PC-3 (cell line): Measurements from ENCODE around the gene STX8. TPM values are rescaled to one million over a fixed set of nuclear protein-coding genes. Genes with fewer than 3 reads are reported as not detected.

Experiments
- ATAC-seq: fragments of 200-7000 bp; cut with Tn5 transposase; 2 replicates; pipeline ENCODE4 v1.9.1; 2020; ENCODE audit warnings: mild to moderate bottlenecking, moderate library complexity
- BruUV-seq: library from RNA; stranded (reverse); fragments of 400-500 nt; replicated peaks from 2 replicates; lab custom pipeline; 2021; lab: Mats Ljungman, UMichigan
- CTCF ChIA-PET: fragments of 300-600 bp; sonication (Branson Sonifier 250); formaldehyde crosslinking; loops from one replicate; lab custom pipeline; 2022; ENCODE audit warnings: antibody characterized with exemption; lab: Charles Lee
- POLR2A ChIA-PET: fragments of 300-600 bp; sonication (Branson Sonifier 250); formaldehyde crosslinking; loops from one replicate; lab custom pipeline; 2022; ENCODE audit warnings: antibody characterized with exemption; ENCODE audit not compliant: unreplicated experiment; lab: Charles Lee
- DNase-seq: peaks from one replicate; pipeline ENCODE4 v3.0.0-alpha.2; 2015
- H2AFZ ChIP-seq: fragments of 300-600 bp; sonication (generic); 2 replicates; pipeline ENCODE4 v1.6.0; 2016; ENCODE audit warnings: antibody characterized with exemption, low read length
- H3F3A ChIP-seq: fragments of 300-600 bp; sonication (generic); one replicate; pipeline ENCODE4 v1.6.0; 2017; ENCODE audit warnings: antibody characterized with exemption, low read length, control low read depth, mild to moderate bottlenecking; ENCODE audit not compliant: unreplicated experiment
- H3K27ac ChIP-seq: fragments of 300-600 bp; sonication (generic); 2 replicates; pipeline ENCODE4 v1.5.1; 2016; ENCODE audit warnings: mild to moderate bottlenecking, low read length
- H3K27me3 ChIP-seq: fragments of 300-600 bp; sonication (generic); 2 replicates; pipeline ENCODE4 v1.6.1; 2016; ENCODE audit warnings: low read length, mixed read lengths
- H3K36me3 ChIP-seq: fragments of 300-600 bp; sonication (generic); 2 replicates; pipeline ENCODE4 v1.6.1; 2016; ENCODE audit warnings: low read depth, mixed run types, low read length, mixed read lengths
- H3K4me1 ChIP-seq: fragments of 300-600 bp; sonication (generic); 2 replicates; pipeline ENCODE4 v1.5.1; 2016; ENCODE audit warnings: low read length; ENCODE audit not compliant: insufficient read depth
- H3K4me2 ChIP-seq: fragments of 300-600 bp; sonication (generic); 2 replicates; pipeline ENCODE4 v1.6.0; 2016; ENCODE audit warnings: low read length
- H3K4me3 ChIP-seq: fragments of 300-600 bp; sonication (generic); 2 replicates; pipeline ENCODE4 v1.5.1; 2016; ENCODE audit warnings: mild to moderate bottlenecking, low read length, mixed read lengths
- H3K79me2 ChIP-seq: fragments of 300-600 bp; sonication (generic); 2 replicates; pipeline ENCODE4 v1.6.1; 2017; ENCODE audit warnings: low read length, mixed read lengths
- H3K9ac ChIP-seq: fragments of 300-600 bp; sonication (generic); 2 replicates; pipeline ENCODE4 v1.6.0; 2016; ENCODE audit warnings: mild to moderate bottlenecking, low read length
- H3K9me2 ChIP-seq: fragments of 300-600 bp; sonication (generic); replicated peaks from 2 replicates; pipeline ENCODE4 v1.6.1; 2016; ENCODE audit warnings: mixed run types, low read length, mixed read lengths
- H3K9me3 ChIP-seq: fragments of 300-600 bp; sonication (generic); 2 replicates; pipeline ENCODE4 v1.6.1; 2016; ENCODE audit warnings: low read length, mixed read lengths
- H4K20me1 ChIP-seq: fragments of 300-600 bp; sonication (generic); 2 replicates; pipeline ENCODE4 v1.6.1; 2016; ENCODE audit warnings: low read length, mixed read lengths
- EZH2 ChIP-seq: fragments of 300-600 bp; sonication (generic); IDR thresholded peaks from one replicate; pipeline ENCODE4 v1.6.1; 2017; ENCODE audit warnings: antibody characterized with exemption, mild to moderate bottlenecking, low read length; ENCODE audit not compliant: unreplicated experiment
- EZH2phosphoT487 ChIP-seq: fragments of 300-600 bp; sonication (generic); IDR thresholded peaks from 2 replicates; pipeline ENCODE4 v1.6.1; 2018; ENCODE audit warnings: mild to moderate bottlenecking, antibody characterized with exemption, low read length, borderline replicate concordance
- intact Hi-C: fragments of 100-400 bp; cut with micrococcal nuclease; formaldehyde crosslinking; loops from 2 replicates; pipeline ENCODE4 v1.9.0; 2023
- total RNA-seq: library from RNA; depleted of rRNA; stranded (reverse); fragments of >200 nt; gene quantifications from 2 replicates; pipeline ENCODE4 v1.2.3, GENCODE V29; 2014
- TF ChIP-seq, protein P1 (sequence below): fragments of 300-600 bp; sonication (generic); conservative IDR thresholded peaks from 2 replicates; pipeline ENCODE4 v1.5.1; 2017; ENCODE audit warnings: antibody characterized with exemption, low read depth, mild to moderate bottlenecking, low read length

Gene STX8
- total RNA-seq, 1 experiment from 2014 or later = 57.4 TPM

DNA sequence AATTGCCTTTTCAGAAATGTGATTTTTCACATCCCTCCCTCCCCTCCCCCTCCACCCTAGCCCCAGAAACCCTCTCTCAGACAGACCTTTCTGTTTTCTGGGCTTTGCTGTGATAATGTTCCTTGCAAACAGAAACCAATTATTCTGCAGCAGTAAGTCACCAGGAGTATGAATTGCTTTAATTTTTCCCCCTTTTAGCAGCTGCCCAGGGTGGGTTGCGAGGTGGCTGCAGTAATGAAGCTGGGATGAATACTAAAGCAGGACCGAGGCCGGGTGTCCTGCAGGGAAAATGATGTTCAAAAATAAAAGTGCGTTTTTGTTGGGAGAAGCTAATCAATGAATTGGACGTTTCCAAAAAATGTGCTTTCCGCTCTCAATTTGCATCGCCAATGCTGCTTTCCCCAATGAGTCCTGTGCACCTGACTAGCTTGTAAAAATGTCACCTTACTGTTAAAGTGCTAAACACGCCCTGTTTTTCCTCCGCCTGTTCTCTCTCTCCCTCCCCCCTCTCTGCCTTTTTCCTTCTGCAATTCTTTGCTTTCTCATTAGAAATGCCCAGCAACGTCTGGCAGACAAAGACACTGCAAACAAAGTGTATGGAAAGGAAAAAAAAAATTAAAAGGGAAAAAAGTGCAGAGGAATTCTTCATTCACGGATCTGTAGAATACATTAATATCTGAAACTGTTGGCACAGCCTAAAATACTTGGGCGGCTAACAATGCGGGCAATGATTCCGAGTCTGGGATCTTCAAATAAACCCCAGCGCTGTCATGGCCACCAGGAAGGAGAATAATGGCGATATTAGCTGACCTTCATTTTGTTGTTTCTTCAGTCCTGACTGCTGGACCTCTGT, 244.1 kb downstream of the STX8 start:
- H3K9ac ChIP-seq = no peak overlapping the region
- no peaks in the 10 kb centered on the region for H3K27me3 ChIP-seq
- no peaks in the 10 kb centered on the region for H3K4me1 ChIP-seq
- TF ChIP-seq EZH2 (no peak), EZH2phosphoT487 (no peak)
- TF ChIP-seq, protein P1, sequence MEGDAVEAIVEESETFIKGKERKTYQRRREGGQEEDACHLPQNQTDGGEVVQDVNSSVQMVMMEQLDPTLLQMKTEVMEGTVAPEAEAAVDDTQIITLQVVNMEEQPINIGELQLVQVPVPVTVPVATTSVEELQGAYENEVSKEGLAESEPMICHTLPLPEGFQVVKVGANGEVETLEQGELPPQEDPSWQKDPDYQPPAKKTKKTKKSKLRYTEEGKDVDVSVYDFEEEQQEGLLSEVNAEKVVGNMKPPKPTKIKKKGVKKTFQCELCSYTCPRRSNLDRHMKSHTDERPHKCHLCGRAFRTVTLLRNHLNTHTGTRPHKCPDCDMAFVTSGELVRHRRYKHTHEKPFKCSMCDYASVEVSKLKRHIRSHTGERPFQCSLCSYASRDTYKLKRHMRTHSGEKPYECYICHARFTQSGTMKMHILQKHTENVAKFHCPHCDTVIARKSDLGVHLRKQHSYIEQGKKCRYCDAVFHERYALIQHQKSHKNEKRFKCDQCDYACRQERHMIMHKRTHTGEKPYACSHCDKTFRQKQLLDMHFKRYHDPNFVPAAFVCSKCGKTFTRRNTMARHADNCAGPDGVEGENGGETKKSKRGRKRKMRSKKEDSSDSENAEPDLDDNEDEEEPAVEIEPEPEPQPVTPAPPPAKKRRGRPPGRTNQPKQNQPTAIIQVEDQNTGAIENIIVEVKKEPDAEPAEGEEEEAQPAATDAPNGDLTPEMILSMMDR = no peak
- H3K9me3 ChIP-seq = no peaks in the 10 kb centered on the region; the same call in 1 of the 2 replicates
- H4K20me1 ChIP-seq = no peaks in the 10 kb centered on the region
- H3K79me2 ChIP-seq = no peaks in the 10 kb centered on the region
- DNase-seq (no peak), ATAC-seq (no peak)
- ChIA-PET CTCF (no interaction called here), POLR2A (no interaction called here)
- H3F3A ChIP-seq = no peaks in the 10 kb centered on the region
- H2AFZ ChIP-seq = no peak overlapping the region
- H3K27ac ChIP-seq = no peak overlapping the region
- no peaks in the 10 kb centered on the region for H3K9me2 ChIP-seq
- BruUV-seq = no TSS peak
- no peak overlapping the region for H3K4me2 ChIP-seq
- H3K36me3 ChIP-seq = no peaks in the 10 kb centered on the region
- H3K4me3 ChIP-seq = no peak overlapping the region
- intact Hi-C loops = no loop called here

DNA sequence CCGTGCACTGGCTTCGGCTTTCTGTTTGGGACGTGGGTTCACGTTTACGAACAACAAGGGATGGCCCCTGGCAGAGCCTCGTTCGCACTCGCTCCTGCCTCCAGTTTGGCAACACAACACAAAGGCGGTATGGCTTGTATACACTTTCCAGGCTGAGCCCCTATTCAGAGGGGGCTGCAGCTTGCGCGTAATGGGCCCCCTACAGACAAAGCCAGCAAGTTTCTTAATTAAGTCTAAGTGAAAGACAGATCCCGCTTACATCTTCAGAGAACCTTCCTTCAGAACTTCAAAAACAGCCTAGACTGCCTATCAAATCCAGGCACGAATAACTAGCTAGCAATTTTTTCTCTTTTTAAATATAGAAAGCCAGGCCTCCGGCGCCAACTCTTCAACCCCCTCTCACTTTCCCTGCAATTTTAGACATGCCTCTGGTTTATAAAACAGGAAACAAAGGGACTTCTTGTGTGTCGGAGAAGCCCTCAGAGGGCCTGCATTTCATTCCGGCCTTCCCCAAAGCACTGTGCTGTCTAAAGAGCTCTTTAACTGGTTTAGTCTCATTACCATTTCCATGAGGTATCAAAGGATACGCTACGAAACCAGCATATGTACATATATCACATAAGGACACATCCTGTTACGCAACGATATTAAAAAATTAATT, 244.9 kb downstream of the STX8 start:
- H3K4me1 ChIP-seq = no peaks in the 10 kb centered on the region
- no peak overlapping the region for H3K9ac ChIP-seq
- ChIA-PET POLR2A (no interaction called here), CTCF (no interaction called here)
- no peaks in the 10 kb centered on the region for H3K36me3 ChIP-seq
- no peaks in the 10 kb centered on the region; the same call in 1 of the 2 replicates for H3K9me3 ChIP-seq
- no TSS peak for BruUV-seq
- H3K79me2 ChIP-seq = no peaks in the 10 kb centered on the region
- no peak overlapping the region for H3K4me2 ChIP-seq
- H3K27me3 ChIP-seq = no peaks in the 10 kb centered on the region
- no peak overlapping the region for H2AFZ ChIP-seq
- no peak overlapping the region for H3K27ac ChIP-seq
- intact Hi-C loops = no loop called here
- H3K4me3 ChIP-seq = no peak overlapping the region
- H3K9me2 ChIP-seq = no peaks in the 10 kb centered on the region
- ATAC-seq (no peak), DNase-seq (no peak)
- TF ChIP-seq, protein P1 = no peak
- TF ChIP-seq EZH2 (no peak), EZH2phosphoT487 (no peak)
- H4K20me1 ChIP-seq = no peaks in the 10 kb centered on the region
- no peaks in the 10 kb centered on the region for H3F3A ChIP-seq
